ENCODE results near the gene TMEM69.
"Not testable (repeated sequence)": the region's sequence is repeated elsewhere in the genome, so short reads cannot be mapped to it uniquely, and the experiment has no call there.

The TMEM69 gene, protein sequence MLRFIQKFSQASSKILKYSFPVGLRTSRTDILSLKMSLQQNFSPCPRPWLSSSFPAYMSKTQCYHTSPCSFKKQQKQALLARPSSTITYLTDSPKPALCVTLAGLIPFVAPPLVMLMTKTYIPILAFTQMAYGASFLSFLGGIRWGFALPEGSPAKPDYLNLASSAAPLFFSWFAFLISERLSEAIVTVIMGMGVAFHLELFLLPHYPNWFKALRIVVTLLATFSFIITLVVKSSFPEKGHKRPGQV

DNA sequence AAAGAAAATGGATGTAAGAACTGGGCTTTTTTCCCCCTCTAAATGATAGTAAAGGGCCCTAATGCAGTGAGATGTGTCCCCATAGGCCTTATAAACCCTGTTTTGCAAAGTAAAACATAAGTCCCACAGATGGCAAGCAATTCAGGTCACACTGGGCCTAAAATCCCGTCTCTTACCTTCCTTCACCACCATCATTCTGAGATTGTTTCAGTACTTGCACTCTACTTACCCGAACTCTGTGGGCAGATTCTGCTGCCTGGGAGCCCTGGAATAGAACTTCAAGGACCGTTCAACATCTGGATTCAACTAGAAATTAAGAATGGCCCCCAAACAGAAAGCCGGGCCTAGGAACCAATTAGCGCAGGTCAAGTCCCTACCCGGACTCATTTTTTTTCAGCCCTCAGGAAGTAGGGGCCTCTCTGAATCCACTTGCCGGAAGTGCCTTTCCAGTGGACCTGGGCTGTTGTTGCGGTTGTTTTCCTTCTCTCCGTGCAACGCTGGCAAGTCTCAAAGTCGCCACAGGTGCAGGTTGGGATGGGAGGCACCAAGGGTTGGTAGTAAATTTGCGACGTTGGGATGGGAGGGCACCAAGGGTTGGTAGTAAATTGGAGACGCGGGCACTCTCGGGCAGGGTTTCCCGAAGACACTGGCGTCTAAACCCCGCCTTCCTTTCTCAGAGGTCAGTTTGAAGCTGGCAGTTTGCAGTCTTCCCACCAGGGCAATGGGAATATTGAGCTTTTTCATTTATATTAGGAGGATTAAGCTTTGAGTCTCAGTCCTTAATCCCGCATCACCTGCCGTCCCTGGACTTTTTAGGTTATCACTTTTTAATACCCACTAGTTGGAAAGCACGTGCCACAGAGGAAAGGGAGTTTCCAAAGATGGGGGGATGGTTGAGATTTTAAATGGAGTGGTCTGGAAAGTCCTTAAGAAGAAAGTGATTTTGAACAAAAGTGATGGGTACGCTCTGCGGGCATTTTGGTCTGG lies at the start of gene TMEM69:
Gene TMEM69, plus strand, starts transcription at position 428 of the 987 bp plus-strand sequence. CDS start 2,888 bp downstream, outside the sequence.
- DNase-seq: peak; percentile 89

DNA sequence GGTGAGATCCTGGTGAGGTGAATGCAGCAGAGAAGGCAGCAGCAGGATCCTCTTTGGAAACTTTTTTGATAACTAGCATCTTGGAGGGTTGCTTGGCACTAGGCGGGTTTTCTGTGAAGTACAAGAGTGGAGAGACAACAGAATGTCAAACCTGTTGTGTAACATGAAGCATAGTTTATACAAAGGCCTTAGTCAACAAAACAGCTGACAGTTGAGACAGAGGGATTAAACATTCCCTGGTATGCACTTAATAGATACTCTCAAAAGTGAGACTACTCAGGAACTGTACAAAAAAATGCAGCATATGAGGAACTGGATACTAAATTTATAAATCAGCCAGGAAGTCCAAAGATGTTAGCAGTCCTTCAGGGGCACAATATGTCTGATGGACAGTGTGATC lies 47.7 kb upstream of the TMEM69 start:
- no peak for DNase-seq

DNA sequence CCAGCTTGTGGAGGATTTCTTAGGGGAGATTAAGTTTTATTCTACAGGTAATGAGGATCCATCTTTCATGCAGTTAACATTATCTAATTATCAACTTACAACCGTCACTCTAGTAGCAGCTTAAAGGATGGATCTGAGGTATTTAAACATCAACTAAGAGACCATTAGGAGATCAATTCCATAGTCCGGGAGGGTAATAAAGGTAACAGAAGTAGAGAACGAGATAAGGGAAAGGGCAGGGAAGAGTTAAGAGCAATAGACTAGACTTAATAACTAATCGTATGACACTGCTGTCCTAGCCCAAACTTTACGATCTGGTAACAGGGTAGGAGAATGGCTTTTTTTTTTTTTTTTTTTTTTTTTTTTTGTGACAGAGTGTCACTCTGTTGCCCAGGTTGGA lies 44.7 kb upstream of the TMEM69 start:
- DNase-seq: no peak

- no peak for DNase-seq
These were observed 44.0 kb upstream of the TMEM69 start for GRCh38 chr1:45643978-45644377.

- DNase-seq: no peak
These were observed 43.3 kb upstream of the TMEM69 start for GRCh38 chr1:45644661-45645060.

- DNase-seq: no peak
These were observed 40.5 kb upstream of the TMEM69 start for GRCh38 chr1:45647248-45648021.

DNA sequence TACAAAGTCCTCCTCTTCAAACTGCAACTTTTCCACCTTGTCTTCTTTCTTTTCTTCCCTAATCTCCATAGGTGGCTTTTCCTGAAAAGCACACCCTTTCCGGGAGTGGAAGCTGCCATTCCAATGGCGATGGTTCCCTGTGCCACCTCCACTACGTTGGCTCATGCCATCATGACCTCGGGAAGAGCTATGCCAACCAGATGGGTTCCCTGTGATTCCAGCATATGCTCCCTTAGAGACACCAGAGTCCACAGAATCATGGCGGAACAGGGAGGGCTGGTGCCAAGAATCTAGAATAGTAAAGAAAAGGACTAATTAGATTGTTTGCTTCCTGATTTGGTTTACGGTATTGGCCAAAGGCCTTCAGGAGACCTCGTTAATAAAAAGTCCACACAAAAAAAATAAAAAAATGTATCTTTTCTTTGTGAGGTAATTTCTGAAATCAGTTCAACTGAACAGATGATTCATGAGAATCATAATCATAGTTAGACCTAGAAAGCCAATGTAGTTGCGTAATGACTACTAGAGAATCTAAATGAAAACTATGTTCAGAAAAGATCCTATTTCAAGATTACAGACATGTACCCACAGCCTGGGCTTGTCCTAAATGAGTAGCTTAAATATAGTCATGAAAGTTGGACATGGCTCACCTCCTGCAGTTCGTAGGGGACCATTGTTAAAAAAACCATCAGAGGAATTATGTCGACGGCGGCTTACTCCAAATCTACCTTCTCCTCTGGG lies 33.3 kb upstream of the TMEM69 start:
- no peak for DNase-seq

DNA sequence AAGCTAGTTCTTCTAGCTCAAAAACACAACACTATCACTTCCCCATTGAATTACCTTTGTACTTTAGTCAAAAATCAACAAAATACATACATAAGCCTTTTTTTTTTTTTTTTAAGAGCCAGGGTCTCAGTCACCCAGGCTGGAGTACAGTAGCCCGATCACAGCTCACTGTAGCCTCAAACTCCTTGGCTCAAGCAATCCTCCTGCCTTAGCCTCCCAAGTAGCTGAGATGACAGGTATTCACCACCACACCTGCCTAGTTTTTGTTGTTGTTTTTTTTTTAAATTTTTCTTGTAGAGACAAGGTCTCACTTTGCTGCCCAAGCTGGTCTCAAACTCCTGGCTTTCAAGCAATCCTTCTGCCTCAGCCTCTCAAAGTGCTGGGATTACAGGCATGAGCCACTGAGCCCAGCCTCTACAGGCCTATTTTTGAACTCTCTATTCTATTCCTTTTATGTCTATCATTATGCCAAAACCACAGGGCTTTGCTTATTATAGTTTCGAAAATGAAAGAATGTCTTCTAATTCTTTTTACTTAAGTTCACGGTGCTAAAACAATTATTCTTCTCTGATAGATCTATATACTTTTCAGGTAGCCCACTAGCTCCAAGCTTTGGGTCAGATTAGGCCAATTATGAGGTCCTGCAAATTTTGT lies 31.3 kb upstream of the TMEM69 start:
- DNase-seq: no peak

- DNase-seq: no peak
These were observed 29.8 kb upstream of the TMEM69 start for GRCh38 chr1:45658171-45658570.

DNA sequence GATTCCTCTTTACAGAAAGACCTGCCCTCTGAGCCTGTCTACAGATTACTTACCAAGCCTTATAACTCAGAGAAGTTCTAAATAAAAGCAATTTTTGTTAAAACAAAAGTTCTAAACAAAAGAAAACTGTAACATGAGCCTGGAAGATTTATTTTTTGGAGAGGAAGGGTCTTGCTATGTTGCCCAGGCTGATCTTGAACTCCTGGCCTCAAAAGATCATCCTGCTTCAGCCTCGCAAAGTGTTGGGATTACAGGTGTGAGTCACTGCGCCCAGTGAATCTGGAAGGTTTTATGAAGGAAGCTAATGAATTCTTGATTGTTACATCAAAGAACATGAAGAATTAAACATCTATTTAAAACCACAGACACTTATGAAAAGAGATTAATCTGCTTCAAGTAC lies 28.8 kb upstream of the TMEM69 start:
- no peak for DNase-seq

DNA sequence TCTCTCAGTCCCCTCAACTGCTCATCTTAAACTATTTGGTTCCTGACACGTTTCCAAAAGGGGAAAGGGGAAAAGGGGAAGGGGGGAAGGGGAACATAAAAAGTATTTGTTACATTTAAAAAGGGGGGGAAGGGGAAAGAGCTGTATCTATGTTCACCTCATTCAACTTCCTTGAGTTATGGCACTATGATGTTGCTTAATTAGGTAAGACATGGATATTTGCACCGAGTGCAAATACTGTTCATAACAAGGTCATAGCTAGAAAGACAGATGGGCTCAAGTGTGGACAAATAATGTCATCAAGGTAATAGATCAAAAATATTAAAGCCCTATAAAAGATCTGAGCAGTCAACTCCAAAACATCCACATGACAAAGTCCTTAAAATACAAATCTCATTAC lies 27.6 kb upstream of the TMEM69 start:
- no peak for DNase-seq

DNA sequence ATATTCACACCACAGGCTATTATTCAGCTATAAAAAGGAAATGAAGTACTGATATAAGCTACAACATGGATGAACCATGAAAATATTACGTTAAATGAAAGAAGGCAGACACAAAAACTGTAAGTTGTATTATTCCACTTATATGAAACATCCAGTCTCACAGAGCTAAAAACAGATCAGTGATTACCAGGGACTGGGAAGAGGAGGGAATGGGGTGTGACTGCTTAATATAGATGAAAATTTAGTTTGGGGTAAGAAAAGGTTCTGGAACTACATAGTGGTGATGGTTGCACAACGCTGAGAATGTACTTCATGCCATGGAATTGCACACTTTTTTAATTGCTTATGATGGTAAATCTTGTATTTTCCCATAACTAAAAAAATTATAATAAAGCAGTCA lies 21.1 kb upstream of the TMEM69 start:
- DNase-seq: no peak

DNA sequence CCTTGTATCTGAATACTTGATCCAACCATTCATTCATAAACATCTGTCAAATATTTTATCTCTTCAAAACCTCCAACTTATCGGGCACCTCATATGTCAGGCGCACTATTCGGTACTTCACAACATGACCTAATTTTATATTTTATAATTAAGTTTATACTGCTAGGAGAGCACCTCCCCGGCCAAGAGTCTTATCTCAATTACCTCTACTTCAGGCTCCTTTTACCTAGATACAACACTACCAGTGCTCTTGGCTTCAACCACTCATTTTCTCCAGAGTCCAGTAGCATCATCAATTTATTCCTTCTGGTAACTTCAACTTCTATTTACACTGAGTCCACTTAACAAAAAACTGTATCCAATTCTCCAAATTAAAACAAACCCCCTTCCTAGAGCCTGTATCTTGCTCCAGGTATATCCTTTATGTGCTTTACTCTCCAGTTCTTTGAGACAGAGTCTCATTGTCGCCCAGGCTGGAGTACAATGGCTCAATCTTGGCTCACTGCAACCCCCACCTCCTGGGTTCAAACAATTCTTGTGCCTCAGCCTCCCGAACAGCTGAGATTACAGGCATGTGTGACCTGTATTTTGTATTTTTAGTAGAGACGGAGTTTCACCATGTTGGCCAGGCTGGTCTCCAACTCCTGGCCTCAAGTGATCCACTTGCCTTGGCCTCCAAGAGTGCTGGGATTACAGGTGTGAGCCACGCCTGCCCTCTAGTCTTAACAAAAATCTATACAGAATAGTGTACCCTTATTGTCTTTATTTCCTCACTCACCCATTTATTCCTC lies 20.5 kb upstream of the TMEM69 start:
- DNase-seq: no peak

DNA sequence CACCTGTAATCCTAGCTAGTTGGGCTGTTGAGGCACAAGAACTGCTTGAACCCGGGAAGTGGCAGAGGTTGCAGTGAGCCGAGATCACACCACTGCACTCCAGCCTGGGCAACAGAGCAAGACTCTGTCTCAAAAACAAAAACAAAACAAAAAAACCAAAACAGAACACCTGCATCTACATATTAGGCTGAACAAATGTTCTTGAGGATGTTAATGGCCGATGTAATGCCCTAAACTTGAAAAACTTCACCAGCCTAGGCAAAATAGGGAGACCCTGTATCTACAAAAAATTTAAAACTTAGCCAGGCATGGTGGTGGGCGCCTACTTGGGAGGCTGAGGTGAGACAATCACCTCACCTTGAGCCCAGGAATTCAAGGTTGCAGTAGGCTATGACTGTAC lies 19.5 kb upstream of the TMEM69 start:
- DNase-seq: no peak

DNA sequence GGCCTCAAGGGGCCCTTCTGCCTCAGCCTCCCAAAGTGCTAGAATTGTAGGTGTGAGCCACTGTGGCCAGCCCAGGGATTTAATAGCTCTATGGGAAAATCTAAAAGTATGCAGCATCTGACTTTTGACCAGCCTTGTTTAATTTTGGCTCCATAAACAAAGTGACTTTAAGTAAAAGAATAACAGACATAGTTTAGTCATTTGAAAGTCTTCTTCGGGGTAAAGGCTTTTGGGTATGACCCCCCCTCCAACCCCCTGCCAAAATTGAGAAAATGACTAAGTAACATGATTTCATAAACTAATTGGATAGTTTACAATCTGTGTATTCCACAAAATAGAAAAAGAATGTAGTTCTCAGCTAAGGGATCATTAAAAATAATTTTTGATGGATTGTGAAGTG lies 18.6 kb upstream of the TMEM69 start:
- no peak for DNase-seq

DNA sequence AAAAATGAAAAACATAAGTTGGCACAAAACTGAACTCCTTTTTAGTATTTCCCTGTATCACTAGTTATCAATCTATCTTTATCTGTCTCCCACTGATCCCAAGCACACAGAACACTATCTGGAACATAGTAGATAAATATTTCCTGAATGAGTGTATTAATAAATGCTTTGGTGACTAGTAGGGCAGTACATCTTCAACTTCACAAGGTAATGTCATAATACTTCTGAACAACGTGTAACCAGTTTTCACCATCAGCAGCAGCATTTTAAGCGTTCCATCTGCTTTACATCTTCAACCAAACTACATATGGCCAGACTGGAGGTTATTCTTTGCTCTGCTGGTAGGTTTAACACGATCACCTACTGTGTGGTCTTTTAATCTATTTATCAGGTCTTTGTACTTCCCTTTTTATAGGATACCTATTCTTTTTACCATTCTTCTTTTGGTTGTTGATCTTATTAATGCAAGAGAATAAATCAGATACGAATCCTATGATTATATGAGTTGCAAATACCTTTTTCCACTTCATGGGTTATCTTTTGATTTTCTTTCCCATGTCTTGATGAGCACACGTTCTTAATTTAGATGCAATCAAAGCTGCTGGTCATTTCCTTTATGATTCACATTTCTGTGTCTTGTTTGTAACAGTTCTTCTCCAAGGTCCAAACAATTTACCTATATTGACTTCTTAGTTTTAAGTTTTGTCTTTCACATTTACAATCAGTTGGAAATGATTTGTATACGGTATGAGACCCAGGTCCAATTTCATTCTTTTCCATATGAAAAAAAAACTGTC lies 17.9 kb upstream of the TMEM69 start:
- no peak for DNase-seq

DNA sequence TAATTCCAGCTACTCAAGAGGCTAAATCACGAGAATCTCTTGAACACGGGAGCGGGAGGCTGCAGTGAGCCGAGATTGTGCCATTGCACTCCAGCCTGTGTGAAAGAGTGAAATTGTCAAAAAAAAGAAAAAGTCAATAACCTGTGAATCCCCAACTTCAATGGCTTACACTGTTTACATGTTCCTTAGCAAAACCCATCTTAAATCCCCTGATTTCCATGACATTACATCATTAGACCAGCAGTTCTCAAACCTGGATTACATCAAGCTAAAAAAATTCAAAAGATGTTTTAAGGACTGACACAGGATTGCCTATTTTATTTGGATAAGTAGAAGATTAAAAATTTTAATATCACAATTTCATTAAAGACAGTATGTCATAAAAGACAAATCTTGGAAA lies 14.0 kb upstream of the TMEM69 start:
- no peak for DNase-seq

GRCh38 chr1:45674478-45674877 lies 13.5 kb upstream of the TMEM69 start:
- DNase-seq: no peak

DNA sequence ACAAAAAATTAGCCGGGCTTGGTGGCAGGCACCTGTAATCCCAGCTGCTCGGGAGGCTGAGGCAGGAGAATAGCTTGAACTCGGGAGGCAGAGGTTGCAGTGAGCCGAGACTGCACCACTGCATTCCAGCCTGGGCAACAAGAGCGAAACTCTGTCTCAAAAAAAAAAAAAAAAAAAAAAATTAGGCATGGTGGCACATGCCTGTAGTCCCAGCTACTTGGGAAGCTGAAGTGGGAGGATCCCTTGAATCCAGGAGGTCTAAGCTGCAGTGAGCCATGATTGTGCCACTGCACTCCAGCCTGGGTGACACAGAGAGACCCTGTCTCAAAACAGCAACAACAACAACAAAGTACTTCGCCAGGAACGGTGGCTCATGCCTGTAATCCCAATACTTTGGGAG lies 11.4 kb upstream of the TMEM69 start:
- DNase-seq: not testable (repeated sequence)

DNA sequence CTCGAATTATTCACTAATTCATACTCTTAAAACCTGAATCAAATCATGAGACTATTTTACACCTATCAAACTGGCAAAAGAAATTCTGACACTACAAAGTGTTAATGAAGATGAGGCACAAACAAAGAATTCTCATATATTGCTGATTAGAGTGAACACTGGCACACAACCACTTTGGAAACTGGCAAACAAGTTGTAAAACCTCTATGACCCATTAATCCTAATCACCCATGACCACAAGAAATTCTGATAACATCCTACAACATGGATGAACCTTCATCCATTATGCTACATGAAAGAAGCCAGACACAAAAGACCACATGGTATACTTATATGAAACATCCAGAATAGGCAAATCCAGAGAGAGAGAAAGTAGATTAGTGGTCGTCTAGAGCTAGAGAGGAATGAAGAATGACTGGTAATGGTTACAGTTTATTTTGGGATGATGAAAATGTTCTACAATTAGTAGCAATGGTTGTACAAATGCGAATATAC lies 10.2 kb upstream of the TMEM69 start:
- DNase-seq: no peak

Measured in NCI-H510A (cell line).